GM21447 (cell line): ENCODE measurements around the gene HSPB2.
"Not testable (repeated sequence)": the region's sequence is repeated elsewhere in the genome, so short reads cannot be mapped to it uniquely, and the experiment has no call there.

ENCODE experiments used
- ATAC-seq: cut with Tn5 transposase; IDR thresholded peaks from one replicate; pipeline ENCODE4 v1.9.1; 2021; ENCODE audit not compliant: unreplicated experiment

The HSPB2 gene, protein sequence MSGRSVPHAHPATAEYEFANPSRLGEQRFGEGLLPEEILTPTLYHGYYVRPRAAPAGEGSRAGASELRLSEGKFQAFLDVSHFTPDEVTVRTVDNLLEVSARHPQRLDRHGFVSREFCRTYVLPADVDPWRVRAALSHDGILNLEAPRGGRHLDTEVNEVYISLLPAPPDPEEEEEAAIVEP

DNA sequence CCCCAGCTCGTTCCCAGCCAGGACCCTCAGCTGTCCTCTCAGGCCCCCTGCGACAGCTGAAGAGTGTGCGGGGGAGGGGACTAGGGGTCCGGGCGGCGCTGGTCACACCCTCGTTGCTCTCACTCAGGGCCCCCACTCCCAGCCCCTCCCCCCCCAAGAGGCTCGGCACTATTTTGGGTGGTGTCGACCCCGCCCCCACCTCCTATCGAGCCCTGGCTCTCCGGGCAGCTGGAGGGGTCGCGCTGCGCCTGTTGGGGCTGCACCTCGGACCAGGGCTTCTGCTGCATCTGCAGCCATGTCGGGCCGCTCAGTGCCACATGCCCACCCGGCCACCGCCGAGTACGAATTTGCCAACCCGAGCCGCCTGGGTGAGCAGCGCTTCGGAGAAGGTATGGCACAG lies at the start of gene HSPB2:
HSPB2 (plus strand) TSS at position 200 of the 400 bp plus-strand sequence; CDS start at position 296, 96 bp downstream.
- ATAC-seq: no peak

DNA sequence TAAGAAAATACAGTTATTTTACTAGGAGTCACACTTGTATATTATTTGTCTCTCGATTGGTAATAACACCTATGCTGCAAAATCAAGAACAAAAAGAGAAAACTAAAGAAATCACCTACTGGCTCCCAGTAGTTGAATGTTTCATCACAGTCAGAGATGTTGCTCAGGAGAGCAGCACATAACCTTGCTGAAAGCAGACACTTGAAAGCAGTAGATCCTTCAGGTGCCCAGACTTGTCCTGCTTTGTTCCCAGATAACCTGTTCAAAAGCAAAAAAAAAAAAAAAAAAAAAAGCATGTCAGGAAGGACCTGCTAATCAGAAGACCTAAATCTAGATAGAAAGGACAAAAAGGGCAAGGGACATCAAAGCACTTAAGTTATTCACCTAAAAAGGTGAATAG lies 42.4 kb upstream of the HSPB2 start:
- ATAC-seq: no peak

DNA sequence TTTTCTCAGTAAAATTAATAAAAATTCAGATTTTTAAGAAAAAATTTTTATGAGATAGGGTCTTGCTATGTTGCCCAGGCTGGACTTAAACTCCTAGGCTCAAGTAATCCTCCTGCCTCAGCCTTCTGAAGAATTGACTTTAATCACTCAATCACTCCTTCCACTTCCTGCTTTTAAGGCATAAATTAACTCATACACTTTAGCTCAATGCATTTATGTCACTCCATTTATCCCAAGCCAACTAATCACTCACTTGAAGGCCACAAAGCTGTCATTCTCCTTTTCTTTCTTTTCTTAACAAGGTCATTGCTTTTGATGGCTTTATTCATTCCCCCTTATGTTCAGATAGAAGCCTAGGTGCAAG lies 42.0 kb upstream of the HSPB2 start:
- ATAC-seq: peak; percentile 10

DNA sequence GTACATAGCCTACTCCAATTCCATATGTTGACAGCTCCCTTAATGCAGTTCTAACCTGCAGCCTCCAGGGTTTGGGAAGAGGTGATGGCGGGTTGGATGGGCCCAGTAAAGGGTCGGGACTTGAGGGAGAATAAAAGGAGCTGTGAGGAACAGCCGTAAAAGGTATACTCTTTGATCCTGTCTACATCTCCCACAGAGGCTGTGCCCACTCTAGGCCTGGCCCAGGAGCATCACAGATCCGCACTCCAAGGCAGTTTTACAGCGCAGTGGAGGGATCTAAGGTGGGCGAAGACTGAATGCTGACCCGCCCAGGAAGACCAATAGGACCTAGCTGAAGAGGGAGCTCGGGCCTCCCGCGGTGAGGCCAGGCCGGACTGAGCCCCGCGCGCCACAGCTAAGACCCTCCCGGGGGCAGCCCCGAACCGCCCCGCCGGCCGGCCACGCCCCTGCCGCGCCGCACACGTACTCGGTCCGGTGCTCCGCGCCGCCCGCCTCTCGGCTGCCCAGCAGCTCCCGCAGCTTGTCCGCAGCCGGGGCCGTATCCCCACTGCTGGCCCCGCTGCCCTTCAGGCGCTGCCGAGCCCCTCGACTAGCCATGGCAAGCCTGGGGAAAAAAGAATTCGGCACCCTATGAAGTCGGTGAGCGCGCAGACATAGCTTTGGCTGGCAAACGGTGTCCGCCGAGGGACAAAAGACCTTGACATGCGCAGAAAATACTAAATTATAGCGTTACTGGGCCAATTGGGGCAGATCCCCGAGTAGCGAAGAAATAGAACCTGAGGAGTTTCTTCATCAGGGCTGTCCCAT lies 41.4 kb upstream of the HSPB2 start, which contains the start of gene ALG9:
ALG9 (minus strand) TSS at position 696 of the 807 bp plus-strand sequence; CDS start at position 597, 99 bp downstream.
- peak; percentile 87 for ATAC-seq

DNA sequence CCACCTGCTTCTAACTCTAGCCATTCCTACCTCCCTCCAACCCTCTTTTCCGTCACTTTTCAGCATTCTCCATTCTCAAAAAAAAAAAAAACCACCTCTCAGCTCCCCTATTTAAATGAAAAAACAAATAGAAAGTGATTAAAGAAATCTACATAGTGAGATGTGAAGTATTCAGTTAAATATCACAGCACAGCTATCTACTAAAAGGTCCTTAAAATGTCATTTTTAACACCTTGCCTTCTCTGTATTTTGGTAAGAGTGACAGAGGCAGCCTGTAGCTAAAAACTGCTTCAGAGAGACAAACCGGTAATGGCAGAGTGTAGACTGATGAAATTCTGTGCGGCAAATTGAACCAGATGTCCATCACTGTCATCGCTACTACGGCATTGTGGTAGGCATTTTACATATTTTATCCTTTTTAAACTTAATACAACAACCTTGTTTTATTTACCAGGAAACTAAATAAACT lies 40.8 kb upstream of the HSPB2 start:
- ATAC-seq: no peak

DNA sequence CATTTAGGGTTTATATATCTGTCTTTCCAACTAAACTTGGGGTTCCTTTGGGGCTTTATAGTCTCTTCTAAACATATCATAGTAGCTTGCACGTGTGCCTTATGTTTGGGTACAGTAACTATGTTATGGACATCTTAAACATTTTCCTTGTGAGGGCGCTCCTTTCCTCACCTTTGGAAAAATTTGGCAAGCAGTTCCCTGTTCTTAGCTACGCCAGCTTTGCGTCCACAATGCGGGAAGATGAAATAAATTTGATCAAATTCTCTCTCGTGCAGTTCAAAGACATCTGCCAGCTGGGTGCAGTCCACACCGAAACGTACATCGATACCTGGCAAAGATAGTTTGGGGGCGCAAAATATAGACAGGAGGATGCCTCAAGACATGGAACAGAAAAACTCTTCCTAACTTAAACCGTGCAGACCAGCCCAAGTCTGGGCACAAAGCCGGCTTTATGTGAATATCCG lies 34.1 kb upstream of the HSPB2 start:
- peak; percentile 4 for ATAC-seq

DNA sequence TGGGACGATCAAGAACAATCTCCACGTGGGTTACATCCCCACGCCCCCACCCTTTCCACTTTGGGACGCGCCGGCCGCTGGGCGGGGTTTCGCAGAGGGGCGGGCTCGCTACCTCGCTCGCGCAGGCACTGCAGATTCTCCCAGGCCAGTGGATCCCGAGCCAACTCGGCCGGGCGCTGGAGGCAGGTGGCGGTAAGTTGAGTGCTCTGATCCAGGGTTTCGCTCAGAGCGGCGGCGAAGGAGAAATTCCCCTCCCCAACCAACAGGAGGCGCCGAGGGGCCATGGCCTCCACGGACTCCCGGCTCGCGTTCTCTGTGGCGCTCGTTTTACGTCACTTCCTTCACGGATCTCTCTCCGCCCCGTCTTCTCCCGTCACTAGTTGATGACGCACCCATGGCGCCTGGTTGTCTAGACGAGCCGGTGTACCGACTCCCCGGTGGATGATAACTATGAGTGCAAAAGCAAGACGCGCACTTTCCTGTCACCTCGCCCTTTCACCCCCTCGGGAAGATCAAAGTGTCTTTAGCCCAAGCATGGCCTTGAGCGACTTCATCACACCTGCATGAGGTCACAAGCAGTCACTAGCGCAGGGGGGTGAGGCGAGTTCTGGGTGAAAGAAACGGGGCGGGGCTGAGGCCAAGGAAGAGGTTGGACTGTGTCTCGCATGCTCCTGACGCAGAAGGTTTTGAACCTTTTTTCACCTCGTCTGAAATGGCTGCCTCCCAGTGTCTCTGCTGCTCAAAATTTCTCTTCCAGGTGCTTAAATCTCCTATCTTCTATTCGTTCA lies 33.5 kb upstream of the HSPB2 start, which contains the start of the genes CFAP68 and FDXACB1:
CFAP68 (plus strand) TSS at position 693 of the 788 bp plus-strand sequence; CDS start at position 713, 20 bp downstream.
FDXACB1 (minus strand) TSS at position 317 of the 788 bp plus-strand sequence; CDS start at position 284, 33 bp downstream.
- peak; percentile 94 for ATAC-seq

DNA sequence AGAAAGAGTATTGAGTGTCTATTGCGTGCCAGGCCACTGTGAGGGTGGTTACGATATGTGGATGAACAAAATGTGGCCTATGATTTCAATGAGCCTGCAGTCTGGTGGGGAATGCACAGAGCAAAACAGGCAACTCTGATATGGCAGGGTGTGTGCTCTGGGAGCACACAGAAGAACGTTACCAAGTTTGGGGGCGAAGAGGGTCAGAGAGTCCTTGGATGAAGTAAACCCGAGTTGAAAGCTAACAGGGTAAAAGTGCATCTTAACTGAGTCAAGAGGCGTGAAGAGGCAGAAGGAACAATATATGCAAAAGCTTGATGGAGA lies 32.9 kb upstream of the HSPB2 start:
- peak; percentile 1 for ATAC-seq

DNA sequence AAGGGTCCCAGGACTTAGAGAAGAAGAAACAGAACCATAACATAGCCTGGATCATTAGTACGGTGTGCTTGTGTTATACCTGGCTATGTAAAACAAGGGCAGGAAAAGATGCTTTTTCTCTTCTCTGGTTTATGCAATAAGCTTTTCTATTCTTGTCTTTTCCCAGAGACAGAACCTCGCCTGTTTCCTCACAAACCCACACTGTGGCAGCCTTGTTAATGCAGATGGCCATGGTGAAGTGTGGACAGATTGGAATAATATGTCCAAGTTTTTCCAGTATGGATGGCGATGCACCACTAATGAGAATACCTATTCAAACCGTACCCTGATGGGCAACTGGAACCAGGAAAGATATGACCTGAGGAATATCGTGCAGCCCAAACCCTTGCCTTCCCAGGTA lies 30.3 kb upstream of the HSPB2 start:
- no peak for ATAC-seq

DNA sequence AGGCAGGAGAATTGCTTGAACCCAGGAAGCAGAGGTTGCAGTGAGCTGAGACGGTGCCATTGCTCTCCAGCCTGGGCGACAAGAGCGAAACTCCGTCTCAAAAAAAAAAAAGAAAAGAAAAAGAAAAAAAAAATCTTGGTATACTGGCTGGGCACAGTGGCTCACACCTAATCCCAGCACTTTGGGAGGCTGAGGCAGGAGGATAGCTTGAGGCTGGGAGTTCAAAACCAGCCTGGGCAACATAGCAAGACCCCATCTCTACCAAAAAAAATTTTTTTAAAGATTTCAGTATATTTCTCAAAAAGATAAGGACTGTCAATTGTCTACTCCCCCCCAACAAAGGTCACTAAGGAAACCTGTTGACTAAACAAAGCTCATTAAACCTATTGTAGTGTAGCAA lies 27.5 kb upstream of the HSPB2 start:
- ATAC-seq: not testable (repeated sequence)

DNA sequence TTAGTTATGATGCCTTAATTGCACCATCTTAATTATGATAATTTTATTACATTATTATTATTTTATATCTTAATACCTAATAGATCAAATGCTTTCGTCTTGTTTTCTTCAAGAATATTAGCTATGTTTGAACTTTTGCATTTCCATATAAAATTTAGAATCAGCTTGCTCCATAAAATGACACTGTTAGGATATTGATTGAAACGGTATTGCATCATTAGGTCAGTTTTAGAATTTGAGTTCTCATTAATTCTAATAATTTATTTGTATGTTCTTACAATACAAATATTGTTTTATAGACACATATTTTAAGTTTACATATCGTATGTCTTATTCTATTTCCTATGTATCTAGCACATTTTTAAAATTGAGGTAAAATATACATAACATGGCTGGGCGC lies 26.5 kb upstream of the HSPB2 start:
- ATAC-seq: no peak

DNA sequence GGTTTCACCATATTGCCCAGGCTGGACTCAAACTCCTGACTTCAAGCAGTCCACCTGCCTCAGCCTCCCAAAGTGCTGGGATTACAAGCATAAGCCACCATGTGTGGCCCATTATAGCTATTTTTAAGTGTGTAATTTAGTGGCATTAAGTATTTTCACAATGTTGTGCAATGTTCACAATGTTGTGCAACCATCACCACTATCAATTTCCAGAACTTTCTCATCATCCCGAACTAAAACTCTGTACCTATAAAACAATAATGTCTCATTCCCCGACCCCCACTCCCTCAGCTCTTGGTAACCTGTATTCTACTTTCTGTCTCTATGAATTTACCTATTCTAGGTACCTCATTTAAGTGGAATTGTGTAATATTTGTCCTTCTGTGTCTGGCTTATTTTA lies 25.7 kb upstream of the HSPB2 start:
- ATAC-seq: no peak

DNA sequence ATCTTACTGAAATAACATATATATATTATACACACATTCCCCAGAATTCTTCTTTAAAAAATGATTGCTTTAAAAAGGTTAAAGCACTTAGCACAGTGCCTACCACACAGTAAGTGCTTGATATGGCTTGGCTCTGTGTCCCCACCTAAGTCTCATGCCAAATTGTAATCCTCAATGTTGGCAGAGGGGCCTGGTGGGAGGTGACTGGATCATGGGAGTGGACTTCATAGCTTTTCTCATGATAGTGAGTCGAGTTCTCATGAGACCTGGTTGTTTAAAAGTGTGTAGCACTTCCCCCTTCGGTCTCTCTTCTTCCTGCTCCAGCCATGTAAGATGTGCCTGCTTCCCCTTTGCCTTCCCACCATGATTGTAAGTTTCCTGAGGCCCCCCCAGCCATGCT lies 7.1 kb upstream of the HSPB2 start:
- no peak for ATAC-seq

DNA sequence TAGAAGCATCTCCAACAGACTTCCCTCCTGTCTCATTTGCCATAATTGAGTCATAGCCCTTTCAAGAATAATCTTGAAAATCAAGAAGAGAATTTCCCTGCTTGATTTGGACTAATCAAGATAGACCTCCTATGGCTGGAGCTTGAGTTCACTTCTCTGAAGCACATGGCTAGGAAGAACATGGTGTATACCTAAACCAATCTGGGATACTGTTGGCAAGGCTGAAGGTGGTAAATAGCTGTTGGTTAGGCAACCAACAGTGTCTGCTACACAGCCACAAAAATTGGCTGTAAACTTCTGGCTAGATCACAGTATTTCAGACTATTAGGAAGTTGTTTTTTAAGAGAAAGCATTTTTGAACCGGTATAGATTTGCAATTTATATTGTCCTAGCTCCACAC lies 5.9 kb upstream of the HSPB2 start:
- no peak for ATAC-seq

DNA sequence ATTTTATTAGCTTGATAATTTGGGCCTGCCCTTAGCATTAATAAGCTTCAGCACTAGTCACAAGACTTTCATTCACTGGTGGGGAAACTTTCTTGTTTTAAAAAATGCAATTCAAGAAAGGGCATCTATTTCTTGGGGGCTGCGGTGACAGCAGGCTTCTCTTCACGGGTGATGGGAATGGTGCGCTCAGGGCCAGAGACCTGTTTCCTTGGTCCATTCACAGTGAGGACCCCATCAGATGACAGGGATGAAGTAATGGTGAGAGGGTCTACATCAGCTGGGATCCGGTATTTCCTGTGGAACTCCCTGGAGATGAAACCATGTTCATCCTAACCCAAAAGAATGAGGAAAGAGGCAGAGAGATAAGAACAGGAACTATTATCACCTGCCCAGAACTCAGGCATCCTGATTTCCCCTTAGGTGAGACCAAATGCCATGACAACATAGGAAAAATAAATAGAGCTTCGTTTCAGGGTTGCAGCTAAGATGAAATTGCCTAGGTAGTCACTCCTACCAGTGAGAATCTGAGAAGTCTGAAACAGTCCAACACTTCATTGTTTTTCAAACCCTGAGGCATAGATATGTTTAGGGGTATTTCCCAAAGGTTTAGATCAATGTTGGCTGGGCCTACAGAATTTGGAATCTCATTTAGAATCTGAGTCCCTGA lies 3.8 kb upstream of the HSPB2 start:
- ATAC-seq: no peak

DNA sequence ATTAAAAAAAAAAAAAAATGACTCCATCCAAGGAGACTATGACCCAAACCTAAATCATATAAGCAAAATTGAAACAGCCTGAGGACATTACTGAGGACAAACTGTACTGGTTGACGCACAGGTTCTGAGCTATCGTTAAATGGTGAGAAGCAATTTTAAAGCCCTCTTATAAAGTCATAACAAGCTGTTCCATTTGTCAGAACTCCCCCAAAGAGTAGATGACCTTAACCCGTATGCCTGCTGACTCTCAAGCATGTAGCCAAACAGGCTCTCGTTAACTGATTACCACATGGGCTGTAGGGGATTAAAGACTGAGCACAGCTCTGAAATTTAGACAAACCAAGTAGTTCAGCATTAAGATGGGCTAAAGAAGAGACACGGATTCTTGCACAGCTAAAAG lies 3.2 kb upstream of the HSPB2 start:
- no peak for ATAC-seq

DNA sequence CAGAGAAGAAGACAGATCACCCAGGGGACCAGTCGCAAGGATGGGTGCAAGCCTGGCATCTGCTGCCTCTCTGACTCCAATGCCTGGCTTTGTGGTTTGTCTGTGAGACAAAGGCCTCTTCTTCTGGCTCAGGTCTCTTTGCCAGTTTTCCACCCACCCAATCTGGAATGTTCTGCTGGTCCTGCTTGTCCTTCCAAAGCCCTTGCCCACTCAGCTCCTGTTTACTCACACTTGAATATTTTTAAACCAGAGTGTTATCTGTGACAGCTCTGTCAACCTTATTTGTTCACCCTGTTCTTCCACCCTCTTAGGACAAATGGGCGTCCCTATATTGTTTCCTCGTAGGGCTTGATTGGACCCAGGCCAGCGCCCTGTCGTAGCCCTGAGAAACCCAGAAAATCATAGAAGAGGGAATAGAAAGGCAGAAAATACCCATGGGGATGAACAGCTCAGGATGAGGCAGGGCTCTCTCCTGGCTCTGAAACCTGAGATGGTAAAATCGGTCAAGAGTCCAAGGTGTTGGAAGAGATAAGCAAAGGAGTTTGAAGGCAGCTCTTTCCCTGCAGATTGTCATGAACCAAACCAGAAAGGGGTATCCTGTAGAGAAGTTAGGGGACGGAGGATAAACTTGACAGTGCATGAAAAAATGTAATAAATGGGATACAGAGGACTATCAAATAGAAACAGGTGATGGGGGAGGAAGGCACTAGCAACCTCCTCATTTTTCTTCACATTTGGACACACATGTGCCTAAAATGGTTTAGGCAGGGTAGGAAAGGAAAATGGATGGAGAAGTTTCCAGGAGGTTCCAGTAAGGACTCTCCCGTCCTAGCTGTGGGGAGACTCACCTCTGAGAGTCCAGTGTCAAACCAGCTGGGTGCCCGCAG lies 1.6 kb upstream of the HSPB2 start:
- no peak for ATAC-seq

DNA sequence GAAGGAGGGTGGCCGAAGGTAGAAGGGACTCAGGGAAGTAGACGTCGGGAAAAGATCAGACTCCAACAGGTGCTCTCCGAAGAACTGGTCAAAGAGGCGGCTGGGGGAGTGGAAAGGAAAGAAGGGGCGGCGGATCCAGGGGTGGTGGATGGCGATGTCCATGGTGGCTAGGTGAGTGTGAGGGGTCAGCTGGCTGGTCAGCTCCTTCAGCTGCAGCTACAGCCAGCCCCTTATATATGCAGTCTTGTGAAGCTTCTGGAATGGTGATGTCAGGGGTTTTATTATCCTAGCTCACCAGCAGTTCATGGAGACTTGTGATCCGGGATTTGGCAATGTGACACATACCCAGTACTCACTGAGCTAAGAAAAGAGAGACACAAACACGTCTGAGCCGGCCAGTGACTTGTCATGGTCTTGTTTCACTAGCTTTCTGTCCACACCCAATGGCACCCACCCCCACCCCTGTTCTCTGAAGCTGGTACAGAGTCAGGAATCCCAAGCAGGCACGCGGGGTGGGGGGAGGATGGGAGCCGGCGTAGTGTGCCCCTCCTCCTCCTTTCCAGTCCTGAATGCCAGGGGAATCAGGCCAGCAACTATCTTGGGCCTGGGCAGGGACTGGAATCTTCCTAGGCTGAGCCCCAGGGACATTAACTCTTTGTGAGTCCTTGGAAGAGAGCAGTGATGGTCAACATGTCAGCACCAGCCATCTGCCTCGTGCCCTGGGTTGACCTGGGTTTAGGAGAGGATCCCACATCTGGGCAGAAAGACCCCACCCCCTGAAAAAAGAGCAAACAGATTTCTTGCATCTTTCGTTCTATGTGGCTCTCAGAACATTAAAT lies 752 bp upstream of the HSPB2 start, which contains the start of gene CRYAB:
CRYAB (minus strand) TSS at position 208 of the 839 bp plus-strand sequence; CDS start at position 162, 46 bp downstream.
- ATAC-seq: no peak
